ENCODE results near the gene STIM1.

DNA sequence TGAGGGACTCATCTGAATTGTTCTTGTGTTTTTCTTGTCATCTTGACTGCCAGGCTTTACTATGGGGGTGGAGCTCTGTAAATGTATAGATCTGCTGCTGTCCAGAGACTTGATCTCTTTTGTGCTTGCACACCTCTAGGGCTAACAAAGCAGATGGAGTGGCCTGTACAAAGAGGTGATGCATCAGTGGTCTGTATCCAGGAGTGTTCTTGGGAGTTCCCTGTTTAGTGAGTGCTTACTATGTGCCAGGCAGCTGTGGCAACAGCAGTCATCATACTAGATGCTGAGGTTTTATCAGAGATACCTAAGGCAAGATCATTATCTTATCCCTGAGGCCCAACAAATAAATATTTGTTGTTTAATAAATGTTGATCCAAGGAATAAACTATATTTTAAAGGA, 33.4 kb downstream of the STIM1 start:
- TF ChIP-seq, protein P1, sequence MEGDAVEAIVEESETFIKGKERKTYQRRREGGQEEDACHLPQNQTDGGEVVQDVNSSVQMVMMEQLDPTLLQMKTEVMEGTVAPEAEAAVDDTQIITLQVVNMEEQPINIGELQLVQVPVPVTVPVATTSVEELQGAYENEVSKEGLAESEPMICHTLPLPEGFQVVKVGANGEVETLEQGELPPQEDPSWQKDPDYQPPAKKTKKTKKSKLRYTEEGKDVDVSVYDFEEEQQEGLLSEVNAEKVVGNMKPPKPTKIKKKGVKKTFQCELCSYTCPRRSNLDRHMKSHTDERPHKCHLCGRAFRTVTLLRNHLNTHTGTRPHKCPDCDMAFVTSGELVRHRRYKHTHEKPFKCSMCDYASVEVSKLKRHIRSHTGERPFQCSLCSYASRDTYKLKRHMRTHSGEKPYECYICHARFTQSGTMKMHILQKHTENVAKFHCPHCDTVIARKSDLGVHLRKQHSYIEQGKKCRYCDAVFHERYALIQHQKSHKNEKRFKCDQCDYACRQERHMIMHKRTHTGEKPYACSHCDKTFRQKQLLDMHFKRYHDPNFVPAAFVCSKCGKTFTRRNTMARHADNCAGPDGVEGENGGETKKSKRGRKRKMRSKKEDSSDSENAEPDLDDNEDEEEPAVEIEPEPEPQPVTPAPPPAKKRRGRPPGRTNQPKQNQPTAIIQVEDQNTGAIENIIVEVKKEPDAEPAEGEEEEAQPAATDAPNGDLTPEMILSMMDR (IDR thresholded peaks at IDR 0.05; ENCODE audit: insufficient read depth, low read length, poor library complexity, severe bottlenecking) = no peak
- no peak for TF ChIP-seq EZH2phosphoT487 (conservative IDR thresholded peaks at IDR 0.05; ENCODE audit: low read length)

Measured in SU-DHL-6 (cell line).